Esophagus squamous epithelium (tissue), 5 donors: ENCODE measurements around the gene PLCB4. TPM values are rescaled to one million over a fixed set of nuclear protein-coding genes. Genes with fewer than 3 reads are reported as not detected.

ENCODE experiments used
- DNase-seq: peaks from one replicate; lab custom pipeline; 2025; lab: John Stamatoyannopoulos, UW
- H3K27ac ChIP-seq, 4 donors: fragments of 200-600 bp; sonication (generic); one replicate each; pipeline ENCODE4 v1.5.1; 2016 to 2019; ENCODE audit warnings: mild to moderate bottlenecking in 1 of 4
- H3K27me3 ChIP-seq, 4 donors: fragments of 200-600 bp; sonication (generic); 1 replicate in 3 of 4; 2 replicates in 1 of 4; pipeline versions ENCODE4 v1.5.1 to v1.6.0; 2017 to 2021; ENCODE audit warnings: antibody characterized with exemption in 1 of 4
- H3K36me3 ChIP-seq, 3 donors: fragments of 200-600 bp; sonication (generic); one replicate each; pipeline ENCODE4 v1.5.1; 2016 to 2019
- H3K4me1 ChIP-seq, 3 donors: fragments of 200-600 bp; sonication (generic); one replicate each; pipeline ENCODE4 v1.5.1; 2017 to 2019
- H3K4me3 ChIP-seq, 4 donors: fragments of 200-600 bp; sonication (generic); 1 replicate in 3 of 4; 2 replicates in 1 of 4; pipeline ENCODE4 v1.5.1; 2016 to 2019; ENCODE audit warnings: mild to moderate bottlenecking in 2 of 4, moderate library complexity in 1 of 4
- H3K9me3 ChIP-seq, 3 donors: fragments of 200-600 bp; sonication (generic); one replicate each; pipeline ENCODE4 v1.5.1; 2016 to 2019
- POLR2A ChIP-seq, 4 donors: fragments of 450-650 bp; IDR thresholded peaks; one replicate each; pipeline ENCODE4 v1.6.1; 2017; ENCODE audit warnings: antibody characterized with exemption in 4 of 4, mild to moderate bottlenecking in 4 of 4, moderate library complexity in 3 of 4
- WGBS, 2 donors: methylation state at CpG; one replicate each; pipeline ENCODE4 v1.1.5; 2018; 5-methylcytosine and 5-hydroxymethylcytosine counted together
- intact Hi-C: fragments of 100-400 bp; cut with DNase I; formaldehyde crosslinking; loops from one replicate; pipeline ENCODE4 v1.15.0; 2022
- total RNA-seq, 4 donors: library from RNA; depleted of rRNA; stranded (reverse); fragments of >200 nt; gene quantifications; one replicate each; pipeline ENCODE4 v1.1.0, GENCODE V29; 2016
- TF ChIP-seq, protein P1 (sequence below), 6 experiments: fragments of 450-650 bp in 4 of 6; fragments of 200-600 bp in 2 of 6; sonication (generic) in 2 of 6; IDR thresholded peaks; one replicate each; pipeline ENCODE4 v1.5.1; 2016 to 2019; ENCODE audit warnings: antibody characterized with exemption in 6 of 6, mild to moderate bottlenecking in 4 of 6, moderate library complexity in 4 of 6
- donor health status: DM: yes; HTN: yes; CAD: no.

Gene PLCB4
- total RNA-seq, 4 donors from 2014 or later = 1.1 to 13.7 (median 2.8) TPM

DNA sequence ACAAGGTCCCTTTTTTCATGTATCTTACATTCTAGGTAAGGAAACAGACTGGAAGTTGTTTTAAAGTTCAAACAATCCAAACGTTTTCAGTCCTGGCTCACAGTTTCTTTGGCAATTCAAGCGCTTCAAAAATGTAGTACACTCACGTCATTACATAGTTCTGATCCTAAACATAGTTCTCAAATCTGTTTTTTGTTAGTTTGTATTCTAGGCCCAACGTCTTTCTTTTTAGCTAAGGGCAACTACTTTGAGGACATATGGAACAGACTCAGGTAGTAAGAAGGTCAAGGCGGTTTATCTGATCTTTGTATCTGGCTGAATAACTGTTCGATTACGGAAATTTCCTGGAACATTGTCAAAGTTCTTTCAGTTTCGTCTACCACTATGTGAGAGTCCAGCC, 36.9 kb upstream of the PLCB4 start:
- H3K36me3 ChIP-seq = no peaks in the 10 kb centered on the region
- WGBS, 2 donors = 69 to 77% methylated on average over 8 of the region's 8 CpGs

DNA sequence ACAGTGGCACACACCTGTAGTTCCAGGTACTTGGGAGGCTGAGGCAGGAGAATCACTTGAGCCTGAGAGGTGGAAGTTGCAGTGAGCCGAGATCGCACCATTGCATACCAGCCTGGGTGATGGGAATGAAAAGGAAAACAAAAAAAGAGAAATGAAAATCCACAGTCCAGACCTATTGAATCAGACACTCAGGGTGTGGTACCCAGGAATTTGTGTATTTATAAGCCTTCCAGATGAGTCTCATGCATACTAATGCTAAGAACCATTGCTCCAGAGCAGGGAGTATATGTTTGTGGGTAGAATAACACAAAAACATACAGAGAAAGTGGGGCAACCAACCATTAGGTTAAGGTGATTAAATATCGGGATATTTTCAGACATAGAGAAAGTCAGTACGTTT, 36.1 kb upstream of the PLCB4 start:
- 91 to 93% methylated on average over 4 of the region's 4 CpGs for WGBS, 2 donors
- no peaks in the 10 kb centered on the region for H3K4me1 ChIP-seq

More for the DNA sequence above, 36.9 kb upstream of the PLCB4 start:
- no peak for DNase-seq
- no peak overlapping the region for H3K27ac ChIP-seq
- H3K4me3 ChIP-seq = no peak overlapping the region
- H3K27me3 ChIP-seq = no peaks in the 10 kb centered on the region
- intact Hi-C loops = no loop called here
- no peaks in the 10 kb centered on the region for H3K9me3 ChIP-seq
- no peaks in the 10 kb centered on the region for H3K4me1 ChIP-seq
- TF ChIP-seq POLR2A (IDR thresholded peaks at IDR 0.05) = no peak

DNA sequence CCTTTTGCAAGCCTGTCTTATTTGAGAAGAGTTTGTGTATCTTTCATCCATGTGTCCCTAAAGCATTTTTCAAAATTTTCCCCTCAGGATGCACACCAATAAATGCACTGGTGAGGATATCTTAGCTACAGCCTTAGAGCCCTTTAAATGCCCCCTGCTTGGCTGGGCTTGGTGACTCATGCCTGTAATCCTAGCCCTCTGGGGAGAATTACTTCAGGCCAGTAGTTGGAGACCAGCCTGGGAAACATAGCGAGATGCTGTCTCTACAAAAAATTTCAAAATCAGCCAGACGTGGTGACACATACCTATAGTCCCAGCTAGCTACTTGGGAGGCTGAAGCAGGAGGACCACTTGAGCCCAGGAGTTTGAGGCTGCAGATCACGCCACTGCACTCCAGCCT, 33.8 kb upstream of the PLCB4 start:
- H3K27me3 ChIP-seq = no peaks in the 10 kb centered on the region
- no peak for DNase-seq

More for the DNA sequence above, 36.1 kb upstream of the PLCB4 start:
- no peak overlapping the region for H3K27ac ChIP-seq
- no peaks in the 10 kb centered on the region for H3K27me3 ChIP-seq
- no peak overlapping the region for H3K4me3 ChIP-seq
- H3K36me3 ChIP-seq = no peaks in the 10 kb centered on the region
- H3K9me3 ChIP-seq = no peaks in the 10 kb centered on the region
- intact Hi-C loops = no loop called here
- TF ChIP-seq, protein P1, sequence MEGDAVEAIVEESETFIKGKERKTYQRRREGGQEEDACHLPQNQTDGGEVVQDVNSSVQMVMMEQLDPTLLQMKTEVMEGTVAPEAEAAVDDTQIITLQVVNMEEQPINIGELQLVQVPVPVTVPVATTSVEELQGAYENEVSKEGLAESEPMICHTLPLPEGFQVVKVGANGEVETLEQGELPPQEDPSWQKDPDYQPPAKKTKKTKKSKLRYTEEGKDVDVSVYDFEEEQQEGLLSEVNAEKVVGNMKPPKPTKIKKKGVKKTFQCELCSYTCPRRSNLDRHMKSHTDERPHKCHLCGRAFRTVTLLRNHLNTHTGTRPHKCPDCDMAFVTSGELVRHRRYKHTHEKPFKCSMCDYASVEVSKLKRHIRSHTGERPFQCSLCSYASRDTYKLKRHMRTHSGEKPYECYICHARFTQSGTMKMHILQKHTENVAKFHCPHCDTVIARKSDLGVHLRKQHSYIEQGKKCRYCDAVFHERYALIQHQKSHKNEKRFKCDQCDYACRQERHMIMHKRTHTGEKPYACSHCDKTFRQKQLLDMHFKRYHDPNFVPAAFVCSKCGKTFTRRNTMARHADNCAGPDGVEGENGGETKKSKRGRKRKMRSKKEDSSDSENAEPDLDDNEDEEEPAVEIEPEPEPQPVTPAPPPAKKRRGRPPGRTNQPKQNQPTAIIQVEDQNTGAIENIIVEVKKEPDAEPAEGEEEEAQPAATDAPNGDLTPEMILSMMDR (IDR thresholded peaks at IDR 0.05) = no peak
- no peak for TF ChIP-seq POLR2A (IDR thresholded peaks at IDR 0.05)
- DNase-seq = no peak

DNA sequence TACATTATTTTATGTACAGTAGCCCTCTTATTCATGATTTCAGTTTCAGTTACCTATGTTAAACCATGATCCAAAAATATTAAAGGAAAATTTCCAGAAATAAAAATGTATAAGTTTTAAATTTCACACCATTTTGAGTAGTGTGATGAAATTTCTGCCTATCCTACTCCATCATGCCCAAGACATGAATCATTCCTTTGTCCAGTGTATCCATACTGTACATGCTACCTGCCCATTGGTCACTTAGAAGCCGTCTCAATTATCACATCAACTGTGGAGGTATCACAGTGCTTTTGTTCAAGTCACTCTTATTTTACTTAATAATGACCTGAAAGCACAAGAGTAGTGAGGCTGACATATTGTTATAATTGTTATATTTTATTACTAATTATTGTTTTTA, 32.3 kb upstream of the PLCB4 start:
- no peaks in the 10 kb centered on the region for H3K4me1 ChIP-seq
- no peaks in the 10 kb centered on the region for H3K36me3 ChIP-seq
- TF ChIP-seq, protein P1 (IDR thresholded peaks at IDR 0.05) = no peak
- no peak for TF ChIP-seq POLR2A (IDR thresholded peaks at IDR 0.05)
- no peak overlapping the region for H3K27ac ChIP-seq
- WGBS, 2 donors = 79 to 93% methylated on average over 1 of the region's 1 CpG
- H3K27me3 ChIP-seq = no peaks in the 10 kb centered on the region
- no peak for DNase-seq
- no peak overlapping the region for H3K4me3 ChIP-seq
- intact Hi-C loops = no loop called here
- H3K9me3 ChIP-seq = no peaks in the 10 kb centered on the region

More for the DNA sequence above, 33.8 kb upstream of the PLCB4 start:
- H3K27ac ChIP-seq = no peak overlapping the region
- H3K9me3 ChIP-seq = no peaks in the 10 kb centered on the region
- intact Hi-C loops = no loop called here
- WGBS, 2 donors = 30 to 47% methylated on average over 3 of the region's 3 CpGs
- TF ChIP-seq, protein P1 (IDR thresholded peaks at IDR 0.05) = no peak
- no peak for TF ChIP-seq POLR2A (IDR thresholded peaks at IDR 0.05)
- H3K4me3 ChIP-seq = no peak overlapping the region
- no peaks in the 10 kb centered on the region for H3K36me3 ChIP-seq
- no peaks in the 10 kb centered on the region for H3K4me1 ChIP-seq

DNA sequence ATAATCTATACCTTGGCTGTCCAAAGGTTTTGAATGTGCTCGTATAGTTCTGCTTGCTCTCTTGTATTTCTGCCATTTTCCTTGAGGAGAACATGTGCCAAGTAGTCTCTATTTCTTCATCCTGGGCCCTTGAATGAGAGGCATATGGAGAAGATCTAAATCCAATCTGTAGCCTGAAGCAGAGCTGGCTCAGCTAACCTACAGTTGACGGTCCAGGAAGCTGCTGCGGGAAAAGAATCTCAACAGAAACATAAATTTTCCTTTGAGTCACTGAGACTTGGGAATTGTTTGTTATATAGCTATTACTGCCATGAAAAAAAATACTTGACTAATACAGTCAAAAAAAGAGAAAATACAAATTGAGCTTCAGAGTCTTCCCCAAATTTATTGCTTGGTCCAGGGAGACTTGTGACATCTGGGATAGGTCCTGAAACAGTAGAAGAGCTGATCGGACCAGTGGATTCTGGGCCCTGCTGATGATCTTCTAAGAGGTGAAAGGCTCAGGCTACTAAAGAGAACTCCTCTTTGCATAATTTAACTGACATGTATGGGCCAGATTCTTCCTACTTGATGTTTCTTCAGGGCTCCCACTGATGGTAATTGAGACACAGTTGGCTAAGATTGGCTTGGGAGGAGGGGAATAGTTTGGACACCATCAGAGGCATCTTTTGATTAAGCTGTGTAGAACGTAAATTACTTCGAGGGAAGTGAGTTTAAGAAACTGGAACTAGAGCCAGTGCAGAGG, 29.9 kb upstream of the PLCB4 start:
- TF ChIP-seq, protein P1 (IDR thresholded peaks at IDR 0.05) = no peak
- TF ChIP-seq POLR2A (IDR thresholded peaks at IDR 0.05) = no peak
- Histone ChIP-seq H3K4me3 (no peak overlapping the region), H3K9me3 (no peaks in the 10 kb centered on the region), H3K27ac (no peak overlapping the region), H3K4me1 (peaks cover 0 to 11% (median 0%) of the 10 kb centered on the region in 3 donors), H3K27me3 (no peaks in the 10 kb centered on the region), H3K36me3 (no peaks in the 10 kb centered on the region)
- no peak for DNase-seq
- WGBS, 2 donors = 63 to 65% methylated on average over 5 to 6 of the region's 6 CpGs
- intact Hi-C loops = no loop called here
